Uterus (tissue), 4 donors: Measurements from ENCODE around the gene GRM1. TPM values are rescaled to one million over a fixed set of nuclear protein-coding genes. Genes with fewer than 3 reads are reported as not detected.

Experiments used
- DNase-seq, 2 donors: peaks; one replicate each; pipeline ENCODE4 v3.0.0-alpha.2; 2019 to 2020
- H3K27ac ChIP-seq, 2 donors: fragments of 200-600 bp; sonication (generic); 1 replicate in 1 of 2; 2 replicates in 1 of 2; pipeline ENCODE4 v1.5.1; 2016 to 2018
- H3K27me3 ChIP-seq, 2 donors: fragments of 200-600 bp; sonication (generic); one replicate each; pipeline ENCODE4 v1.5.1; 2018 to 2019; ENCODE audit warnings: control low read depth in 1 of 2
- H3K36me3 ChIP-seq, 2 donors: fragments of 200-600 bp; sonication (generic); one replicate each; pipeline ENCODE4 v1.5.1; 2019; ENCODE audit warnings: control low read depth in 1 of 2
- H3K4me1 ChIP-seq, 2 donors: fragments of 200-600 bp; sonication (generic); one replicate each; pipeline ENCODE4 v1.5.1; 2018 to 2019; ENCODE audit warnings: control low read depth in 1 of 2
- H3K4me3 ChIP-seq, 2 donors: fragments of 200-600 bp; sonication (generic); 1 replicate in 1 of 2; 2 replicates in 1 of 2; pipeline ENCODE4 v1.5.1; 2018 to 2019; ENCODE audit warnings: mild to moderate bottlenecking in 1 of 2
- H3K9me3 ChIP-seq, 2 donors: fragments of 200-600 bp; sonication (generic); one replicate each; pipeline ENCODE4 v1.5.1; 2019; ENCODE audit warnings: control low read depth in 1 of 2
- CTCF ChIP-seq, 4 experiments: fragments of 200-600 bp in 2 of 4; fragments of 450-650 bp in 2 of 4; sonication (generic) in 2 of 4; IDR thresholded peaks; one replicate each; pipeline ENCODE4 v1.5.1; 2016 to 2019; ENCODE audit warnings: antibody characterized with exemption in 4 of 4, mild to moderate bottlenecking in 2 of 4, moderate library complexity in 1 of 4
- POLR2A ChIP-seq, 2 donors: fragments of 450-650 bp; IDR thresholded peaks; one replicate each; pipeline ENCODE4 v1.6.1; 2016; ENCODE audit warnings: antibody characterized with exemption in 2 of 2, mild to moderate bottlenecking in 1 of 2, moderate library complexity in 1 of 2
- intact Hi-C: fragments of 100-400 bp; cut with DNase I; formaldehyde crosslinking; loops from one replicate; pipeline ENCODE4 v1.15.1; 2023; ENCODE audit warnings: low total_unique reads
- total RNA-seq, 4 donors: library from RNA; depleted of rRNA in 3 of 4; stranded (reverse); fragments of >200 nt in 3 of 4; gene quantifications; one replicate each; pipeline versions ENCODE4 v1.1.0 to v1.2.4, GENCODE V29; 2014 to 2023
- donor health status: DM: yes; HTN: yes; CAD: no.

The GRM1 gene
- total RNA-seq, 4 donors from 2014 or later = 0.07 to 0.12 TPM; not detected in 2

DNA sequence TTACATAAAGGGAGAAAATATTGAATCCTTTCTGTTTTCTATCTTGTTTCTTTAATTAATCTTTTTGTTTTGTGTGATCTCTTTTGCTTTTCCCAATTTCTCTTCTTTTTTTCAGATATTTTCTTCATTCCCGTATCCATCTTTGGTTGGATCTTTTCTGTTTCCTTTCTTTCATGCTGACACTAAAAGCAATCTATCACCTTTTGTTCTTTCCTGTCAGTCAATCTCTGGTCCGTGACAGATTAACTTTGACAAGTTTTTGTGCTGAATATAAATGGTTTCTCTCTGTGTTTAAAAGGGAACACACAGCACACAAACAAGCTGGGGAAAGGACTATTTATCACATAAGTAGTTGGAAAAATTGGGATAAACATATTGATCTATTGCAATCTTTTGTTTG lies 162.8 kb downstream of the GRM1 start:
- TF ChIP-seq POLR2A (IDR thresholded peaks at IDR 0.05) (no peak), CTCF (IDR thresholded peaks at IDR 0.05) (no peak)
- no peak for DNase-seq
- intact Hi-C loops = no loop called here
- H3K4me1 ChIP-seq = no peaks in the 10 kb centered on the region
- no peak overlapping the region for H3K27ac ChIP-seq
- H3K36me3 ChIP-seq = no peaks in the 10 kb centered on the region
- no peak overlapping the region for H3K4me3 ChIP-seq
- H3K27me3 ChIP-seq = no peaks in the 10 kb centered on the region
- no peaks in the 10 kb centered on the region for H3K9me3 ChIP-seq

DNA sequence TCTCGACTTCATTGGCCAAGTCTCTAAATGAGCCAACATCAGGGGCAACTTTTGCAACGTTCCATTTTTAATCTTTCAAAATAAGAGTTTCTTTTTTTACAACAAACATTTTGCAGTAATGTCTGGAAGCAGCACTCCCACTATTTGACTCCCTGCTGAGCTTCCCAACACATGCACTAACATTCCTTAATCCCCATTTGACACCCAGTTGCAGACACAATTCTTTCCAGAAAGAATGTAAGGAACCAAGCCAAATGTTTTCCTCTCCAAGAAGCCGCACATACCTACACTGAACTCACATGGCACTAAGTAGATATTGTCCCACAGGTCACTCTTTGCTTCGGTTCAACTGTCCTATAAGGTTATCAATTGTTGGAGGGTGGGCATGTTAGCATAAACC lies 165.6 kb downstream of the GRM1 start:
- no peaks in the 10 kb centered on the region for H3K36me3 ChIP-seq
- no peaks in the 10 kb centered on the region for H3K9me3 ChIP-seq
- H3K27me3 ChIP-seq = no peaks in the 10 kb centered on the region
- no peak for DNase-seq
- intact Hi-C loops = no loop called here
- no peaks in the 10 kb centered on the region for H3K4me1 ChIP-seq
- no peak for TF ChIP-seq CTCF (IDR thresholded peaks at IDR 0.05)
- no peak for TF ChIP-seq POLR2A (IDR thresholded peaks at IDR 0.05)
- no peak overlapping the region for H3K27ac ChIP-seq
- H3K4me3 ChIP-seq = no peak overlapping the region

DNA sequence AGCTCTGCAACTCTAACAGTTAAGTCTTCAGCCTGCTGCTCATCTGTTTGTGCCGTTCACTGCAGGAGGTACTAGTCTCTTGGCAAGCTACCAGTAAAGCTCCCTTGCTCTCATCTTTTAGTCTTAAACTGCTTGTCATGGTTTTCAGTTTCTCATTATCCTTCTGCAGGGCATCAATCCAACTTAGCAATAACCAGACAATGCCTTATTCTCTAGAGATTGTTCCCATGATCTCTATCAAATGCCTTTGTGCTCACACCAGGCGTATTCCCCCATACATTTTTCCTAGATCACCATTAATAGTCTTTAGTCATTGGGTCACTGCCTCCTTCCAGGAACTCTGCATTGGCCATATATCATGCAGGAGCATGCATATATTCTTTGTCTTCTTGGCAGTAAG lies 171.3 kb downstream of the GRM1 start:
- no peak overlapping the region for H3K27ac ChIP-seq
- H3K27me3 ChIP-seq = no peaks in the 10 kb centered on the region
- no peak for DNase-seq
- intact Hi-C loops = no loop called here
- H3K36me3 ChIP-seq = no peaks in the 10 kb centered on the region
- H3K9me3 ChIP-seq = no peaks in the 10 kb centered on the region
- H3K4me3 ChIP-seq = no peak overlapping the region
- H3K4me1 ChIP-seq = no peaks in the 10 kb centered on the region
- TF ChIP-seq POLR2A (IDR thresholded peaks at IDR 0.05) = no peak
- no peak for TF ChIP-seq CTCF (IDR thresholded peaks at IDR 0.05)

- no peak overlapping the region for H3K4me3 ChIP-seq
- intact Hi-C loops = no loop called here
- no peaks in the 10 kb centered on the region for H3K9me3 ChIP-seq
- H3K36me3 ChIP-seq = no peaks in the 10 kb centered on the region
- H3K27me3 ChIP-seq = no peaks in the 10 kb centered on the region
- no peak overlapping the region for H3K27ac ChIP-seq
- no peak for TF ChIP-seq POLR2A (IDR thresholded peaks at IDR 0.05)
- TF ChIP-seq CTCF (IDR thresholded peaks at IDR 0.05) = no peak
- DNase-seq = no peak
- H3K4me1 ChIP-seq = no peaks in the 10 kb centered on the region
These were observed 173.7 kb downstream of the GRM1 start for GRCh38 chr6:146202570-146202969.

DNA sequence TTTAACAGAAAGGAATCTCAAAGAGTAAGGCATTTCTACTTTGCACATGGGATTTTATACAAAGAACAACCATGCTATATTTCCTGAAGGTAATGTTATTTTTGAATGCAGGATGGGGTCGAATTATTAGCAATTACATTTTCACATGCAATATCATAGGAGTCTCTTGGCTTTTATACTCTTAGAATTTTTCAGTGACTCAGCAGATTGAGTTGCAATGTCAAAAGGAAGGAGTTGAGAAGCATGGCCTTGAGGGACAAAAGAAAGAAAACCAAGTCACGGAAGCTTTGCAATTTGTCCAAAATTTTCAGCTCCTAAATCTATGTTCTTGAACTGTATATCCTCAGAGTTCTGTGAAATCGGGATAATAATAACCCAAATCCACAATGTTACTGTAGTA lies 181.1 kb downstream of the GRM1 start:
- TF ChIP-seq CTCF (IDR thresholded peaks at IDR 0.05) (no peak), POLR2A (IDR thresholded peaks at IDR 0.05) (no peak)
- H3K36me3 ChIP-seq = no peaks in the 10 kb centered on the region
- H3K9me3 ChIP-seq = no peaks in the 10 kb centered on the region
- no peak overlapping the region for H3K27ac ChIP-seq
- H3K27me3 ChIP-seq = peaks cover 0 to 4% of the 10 kb centered on the region in 2 donors
- H3K4me3 ChIP-seq = no peak overlapping the region
- intact Hi-C loops = no loop called here
- H3K4me1 ChIP-seq = no peaks in the 10 kb centered on the region
- DNase-seq = no peak
